Limb (tissue), 2 donors: ENCODE measurements around the gene UBQLN4.
"Not testable (repeated sequence)": the region's sequence is repeated elsewhere in the genome, so short reads cannot be mapped to it uniquely, and the experiment has no call there.

ENCODE experiments used
- DNase-seq, 2 donors: peaks; one replicate each; pipeline ENCODE4 v3.0.0-alpha.2; 2016; ENCODE audit errors: extremely low spot score in 2 of 2

Gene UBQLN4

GRCh38 chr1:156062189-156062588 is 8.6 kb upstream of the UBQLN4 start:
- no peak for DNase-seq

DNA sequence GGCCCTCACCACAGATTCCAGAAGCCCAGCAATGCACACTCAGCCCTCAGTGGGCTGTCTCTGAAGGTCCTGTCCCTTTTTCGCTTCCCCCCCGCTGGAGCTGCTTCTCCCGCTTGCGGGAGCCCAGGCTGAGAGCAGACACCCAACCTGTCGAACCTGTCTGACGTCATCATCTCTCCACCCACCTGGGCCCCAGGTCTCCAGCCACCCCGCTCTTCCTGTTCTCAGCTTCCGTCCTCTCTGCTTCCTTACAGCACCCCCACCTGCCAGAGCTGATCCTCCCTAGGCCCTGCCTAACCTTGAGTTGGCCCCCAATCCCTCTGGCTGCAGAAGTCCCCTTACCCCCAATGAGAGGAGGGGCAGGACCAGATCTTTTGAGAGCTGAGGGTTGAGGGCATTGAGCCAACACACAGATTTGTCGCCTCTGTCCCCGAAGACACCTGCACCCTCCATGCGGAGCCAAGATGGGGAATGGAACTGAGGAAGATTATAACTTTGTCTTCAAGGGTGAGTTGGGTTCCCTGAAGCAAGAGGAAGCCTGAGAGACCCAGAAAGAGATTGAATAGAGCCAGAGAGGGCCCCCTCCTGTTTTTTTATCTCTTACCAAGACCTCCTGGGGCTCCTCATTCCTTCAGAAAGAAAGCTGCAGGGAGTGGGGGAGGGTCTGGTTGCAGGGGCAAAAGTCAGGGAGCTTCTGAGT is 7.5 kb upstream of the UBQLN4 start, which contains the start of gene RAB25:
Gene RAB25, plus strand, starts transcription at position 224 of the 700 bp plus-strand sequence. Its CDS starts 241 bp downstream, at position 465.
- DNase-seq = no peak

GRCh38 chr1:156056326-156056849 is 2.8 kb upstream of the UBQLN4 start:
- DNase-seq = no peak

- DNase-seq = no peak
These were observed 1.9 kb upstream of the UBQLN4 start for GRCh38 chr1:156055281-156056048.

- DNase-seq = peak; percentile 99 to 100
These were observed 1.1 kb upstream of the UBQLN4 start, which contains the start of gene LAMTOR2 for GRCh38 chr1:156054500-156055280. Gene LAMTOR2, plus strand, starts transcription at chr1:156054782. Its CDS starts 108 bp downstream, at chr1:156054890.

DNA sequence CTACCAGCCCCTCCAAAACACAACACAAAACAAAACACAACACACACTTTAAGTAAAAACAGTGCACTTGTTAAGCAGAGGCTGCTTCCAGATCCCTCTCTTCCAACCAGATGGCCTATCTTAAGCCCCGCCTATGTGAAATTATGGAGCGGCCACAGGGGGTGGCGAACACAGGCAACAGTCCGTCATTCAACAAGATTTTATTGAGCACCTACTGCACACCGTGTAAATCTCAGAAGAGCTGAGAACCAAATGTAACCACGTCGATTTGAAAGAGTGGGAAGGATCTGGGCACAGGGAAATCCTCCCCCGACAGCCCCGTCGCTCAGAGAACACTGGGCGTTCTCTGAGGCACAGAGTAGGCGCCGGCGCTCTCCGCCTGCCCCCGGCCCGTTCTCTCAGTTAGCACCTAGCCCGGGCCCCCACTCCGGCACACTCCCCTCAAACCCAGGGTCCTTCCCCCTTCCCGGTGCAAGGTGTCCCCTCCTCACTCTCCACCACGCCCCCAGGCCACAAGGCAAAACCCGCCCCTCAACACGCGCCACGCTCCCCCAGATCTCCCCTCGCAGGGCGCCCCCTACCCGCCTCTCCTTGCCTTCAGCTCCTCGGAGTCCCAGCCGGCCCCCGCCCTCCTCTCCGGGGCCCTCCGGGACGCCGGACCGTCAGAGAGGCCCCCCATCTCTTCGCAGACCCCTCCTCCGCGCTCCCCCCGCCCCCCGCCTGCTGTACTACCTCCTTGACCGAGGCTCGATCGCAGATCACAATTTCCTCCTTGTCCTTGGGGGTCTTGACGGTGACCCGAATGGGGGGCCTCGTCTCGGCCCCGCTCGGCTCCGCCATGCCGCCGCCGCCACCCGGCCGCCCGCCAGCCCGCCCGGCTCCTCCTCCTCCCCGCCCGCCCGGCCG is 483 bp downstream of the UBQLN4 start:
- peak; percentile 66 to 89 for DNase-seq

DNA sequence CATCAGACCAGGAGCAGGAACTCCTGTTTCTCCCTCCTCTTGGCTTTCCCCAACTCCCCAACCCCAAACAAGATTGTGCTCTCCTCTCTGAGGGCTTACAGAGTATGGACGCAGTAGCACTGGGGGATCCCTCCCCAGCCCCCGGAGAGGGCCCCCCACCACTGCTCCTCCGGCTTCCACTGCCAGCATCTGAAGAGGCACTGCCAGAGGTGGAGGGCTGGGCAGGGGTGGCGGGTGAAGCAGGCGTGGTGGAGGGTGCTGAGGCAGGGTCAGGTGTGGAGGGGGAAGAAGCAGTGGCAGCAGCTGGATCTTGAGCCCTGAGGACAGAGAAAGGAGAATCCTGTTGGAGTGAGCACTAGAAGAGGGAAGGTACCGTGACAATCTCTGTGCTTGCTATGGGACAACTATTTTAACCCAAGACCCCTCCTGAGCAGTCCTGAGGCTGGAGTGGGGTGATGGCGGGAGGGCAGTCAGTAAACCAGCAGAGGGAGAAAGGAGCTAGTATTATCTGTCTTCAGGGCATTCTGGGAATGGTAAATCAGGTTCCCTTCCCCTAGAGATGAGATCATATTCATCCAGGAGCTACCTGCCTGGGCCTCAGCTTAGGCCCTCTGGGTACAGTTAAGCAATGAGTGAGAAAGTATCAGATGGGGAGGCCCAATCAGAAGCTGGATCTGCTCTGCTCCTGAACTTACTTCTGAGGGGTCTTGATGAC is 2.4 kb downstream of the UBQLN4 start:
- DNase-seq = no peak

DNA sequence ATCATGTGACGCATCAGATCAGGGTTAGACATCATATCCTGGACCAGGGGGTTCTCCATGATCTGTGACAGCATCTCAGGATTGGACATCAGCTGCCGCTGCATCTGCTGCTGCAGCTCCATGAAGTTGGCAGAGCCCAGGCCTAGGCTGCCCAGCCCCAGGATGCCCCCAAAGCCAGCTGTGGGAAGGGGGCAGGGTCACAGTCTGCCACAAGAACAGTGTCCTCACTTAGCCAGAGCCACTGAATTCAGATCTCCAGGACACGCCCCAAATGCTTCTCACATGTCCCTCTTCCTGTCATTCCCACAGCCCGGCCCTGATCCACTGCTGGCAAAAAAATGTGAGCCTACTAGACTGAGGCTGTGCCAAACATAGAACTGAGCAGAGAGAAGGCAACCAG is 3.2 kb downstream of the UBQLN4 start:
- no peak for DNase-seq

- DNase-seq = no peak
These were observed 4.8 kb downstream of the UBQLN4 start for GRCh38 chr1:156048663-156049258.

- no peak for DNase-seq
These were observed 8.5 kb downstream of the UBQLN4 start for GRCh38 chr1:156045076-156045475.

GRCh38 chr1:156042828-156043227 is 10.8 kb downstream of the UBQLN4 start:
- no peak for DNase-seq

GRCh38 chr1:156034991-156035390 is 18.6 kb downstream of the UBQLN4 start:
- not testable (repeated sequence) for DNase-seq

DNA sequence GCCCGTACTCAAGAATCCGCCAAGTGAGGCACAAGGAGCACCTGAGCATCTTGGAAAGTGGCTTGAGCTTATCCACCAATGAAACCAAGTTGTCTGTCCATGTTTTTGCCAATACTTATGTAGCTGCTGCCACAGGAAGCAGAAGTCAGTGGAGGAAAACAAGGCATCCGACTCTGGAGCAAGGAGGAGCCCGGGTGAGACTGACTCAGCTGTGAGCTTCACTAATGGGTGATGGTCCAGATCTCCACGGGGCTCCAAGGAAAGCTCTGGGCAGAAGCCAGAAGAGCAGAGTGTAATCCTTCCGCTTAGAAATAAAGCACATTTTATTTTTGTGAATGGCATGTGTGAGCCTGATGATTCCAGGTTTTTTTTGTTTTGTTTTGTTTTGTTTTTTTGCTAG is 20.6 kb downstream of the UBQLN4 start:
- DNase-seq = no peak

DNA sequence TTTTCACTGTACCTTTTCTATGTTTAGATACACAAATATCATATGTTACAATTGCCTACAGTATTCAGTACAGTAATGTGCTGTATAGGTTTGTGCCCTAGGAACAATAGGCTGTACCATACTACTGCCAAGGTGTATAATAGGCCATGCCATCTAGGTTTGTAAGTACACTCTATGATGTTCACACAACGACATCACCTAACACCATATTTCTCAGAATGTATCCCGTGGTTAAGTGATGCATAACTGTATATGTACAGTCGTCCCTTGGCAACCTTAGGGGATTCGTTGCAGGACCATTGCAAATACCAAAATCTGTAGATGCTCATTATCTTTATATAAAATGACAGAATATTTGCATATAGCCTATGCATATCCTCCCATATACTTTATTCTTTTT is 27.0 kb downstream of the UBQLN4 start:
- no peak for DNase-seq

- DNase-seq = no peak
These were observed 27.7 kb downstream of the UBQLN4 start for GRCh38 chr1:156025876-156026275.

DNA sequence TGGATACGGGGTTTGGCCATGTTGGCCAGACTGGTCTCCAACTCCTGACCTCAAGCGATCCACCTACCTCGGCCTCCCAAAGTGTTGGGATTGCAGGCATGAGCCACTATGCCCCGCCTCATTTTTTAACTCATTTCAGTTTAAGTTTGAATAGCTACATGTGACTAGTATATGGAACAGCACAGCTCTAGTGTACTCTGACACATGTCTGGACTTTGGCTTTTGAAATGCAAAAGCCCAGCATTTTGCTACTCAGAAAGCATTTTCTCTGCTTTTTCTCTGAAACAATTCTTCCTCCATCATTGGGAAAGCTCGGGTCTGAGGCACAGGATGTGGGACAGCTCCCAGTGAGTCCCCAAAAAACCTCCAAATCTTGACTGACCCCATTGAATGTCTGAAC is 28.8 kb downstream of the UBQLN4 start:
- no peak for DNase-seq

DNA sequence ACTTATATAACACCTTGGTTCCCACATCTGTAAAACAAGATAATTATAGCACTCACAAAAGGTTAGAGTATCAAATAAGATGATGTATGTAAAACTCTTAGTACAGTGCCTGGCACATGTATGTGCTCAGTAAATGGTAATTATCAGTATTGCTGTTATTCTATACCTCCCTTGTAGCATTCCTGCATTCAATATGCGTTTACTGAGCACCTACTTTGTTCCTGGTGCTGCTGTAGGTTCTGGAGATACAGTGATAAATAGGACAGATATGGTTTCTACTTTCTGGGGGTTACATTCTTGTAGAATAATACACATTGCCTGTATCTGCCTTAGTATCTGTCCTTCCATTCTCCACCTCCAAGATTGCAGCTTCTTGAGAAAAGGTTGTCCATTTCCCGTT is 31.6 kb downstream of the UBQLN4 start:
- no peak for DNase-seq

GRCh38 chr1:156021093-156021428 is 32.5 kb downstream of the UBQLN4 start:
- no peak for DNase-seq

DNA sequence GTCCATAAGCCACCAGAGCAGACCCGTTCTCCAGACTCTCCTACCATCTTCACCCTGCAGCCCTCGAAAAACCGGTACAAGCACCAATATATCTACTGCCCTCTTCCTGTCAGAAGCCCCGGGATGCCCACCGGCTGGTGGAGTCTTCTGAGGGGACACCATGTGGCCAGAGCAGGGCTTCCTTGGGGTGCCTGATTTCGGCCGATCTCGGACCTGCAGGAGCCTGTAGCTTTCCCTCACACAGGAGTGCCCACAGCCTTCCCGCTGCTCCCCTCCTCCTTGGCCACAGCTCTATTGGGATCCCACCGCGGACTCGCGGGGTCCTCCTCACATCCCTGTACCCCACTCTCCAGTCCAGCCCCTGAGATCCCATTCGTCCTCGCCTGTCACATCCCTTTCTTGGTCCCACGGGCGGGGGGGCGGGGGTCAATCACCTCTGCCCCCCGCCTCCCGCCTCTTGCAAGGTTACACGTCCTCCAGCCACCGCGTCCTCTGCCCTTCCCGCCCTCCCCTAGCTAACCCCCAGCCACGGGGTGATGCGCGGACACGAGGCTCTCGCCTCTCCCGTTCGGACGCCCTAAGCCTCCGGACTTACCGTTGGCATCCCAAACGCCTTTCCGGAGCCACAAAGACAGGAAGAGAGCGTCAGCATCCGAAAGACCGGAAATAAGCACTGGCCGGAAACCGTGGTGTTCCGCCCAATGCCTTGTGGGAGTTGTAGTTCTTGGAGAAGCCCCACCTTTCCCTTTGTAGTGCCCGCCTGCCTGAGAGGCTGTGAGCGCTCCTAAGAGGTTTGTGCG is 33.1 kb downstream of the UBQLN4 start, which contains the start of gene SSR2:
Gene SSR2, minus strand, starts transcription at position 659 of the 800 bp plus-strand sequence. CDS start 784 bp downstream, outside the sequence.
- peak; percentile 89 to 93 for DNase-seq
